Hepatic stellate cell (primary cell): ENCODE data around the gene KANK4.
"Not testable (repeated sequence)": the region's sequence is repeated elsewhere in the genome, so short reads cannot be mapped to it uniquely, and the experiment has no call there.

Source experiments
- DNase-seq: peaks from one replicate; pipeline ENCODE4 v3.0.0; 2011; ENCODE audit warnings: low spot score

KANK4 gene

GRCh38 chr1:62235576-62235975, 83.7 kb downstream of the KANK4 start:
- no peak for DNase-seq

GRCh38 chr1:62234688-62235087, 84.5 kb downstream of the KANK4 start:
- DNase-seq = no peak

- no peak for DNase-seq
These were observed 85.2 kb downstream of the KANK4 start for GRCh38 chr1:62233926-62234450.

- no peak for DNase-seq
These were observed 86.4 kb downstream of the KANK4 start for GRCh38 chr1:62232871-62233278.

- DNase-seq = no peak
These were observed 88.5 kb downstream of the KANK4 start for GRCh38 chr1:62230718-62231117.

- no peak for DNase-seq
These were observed 89.3 kb downstream of the KANK4 start for GRCh38 chr1:62229932-62230331.

GRCh38 chr1:62229468-62229867, 89.8 kb downstream of the KANK4 start:
- no peak for DNase-seq

GRCh38 chr1:62228883-62229187, 90.4 kb downstream of the KANK4 start:
- no peak for DNase-seq

- no peak for DNase-seq
These were observed 90.9 kb downstream of the KANK4 start for GRCh38 chr1:62228136-62228882.

- no peak for DNase-seq
These were observed 91.7 kb downstream of the KANK4 start for GRCh38 chr1:62227496-62227895.

- DNase-seq = no peak
These were observed 95.1 kb downstream of the KANK4 start for GRCh38 chr1:62224182-62224581.

GRCh38 chr1:62222321-62222720, 96.9 kb downstream of the KANK4 start:
- DNase-seq = no peak

GRCh38 chr1:62221171-62221570, 98.1 kb downstream of the KANK4 start:
- no peak for DNase-seq

GRCh38 chr1:62220456-62220855, 98.8 kb downstream of the KANK4 start:
- DNase-seq = not testable (repeated sequence)

- no peak for DNase-seq
These were observed 100.6 kb downstream of the KANK4 start for GRCh38 chr1:62218604-62219003.

GRCh38 chr1:62213075-62213914, 105.9 kb downstream of the KANK4 start:
- DNase-seq = no peak

- DNase-seq = no peak
These were observed 106.8 kb downstream of the KANK4 start for GRCh38 chr1:62212411-62212810.

GRCh38 chr1:62210960-62211359, 108.3 kb downstream of the KANK4 start:
- no peak for DNase-seq

GRCh38 chr1:62209931-62210595, 109.2 kb downstream of the KANK4 start:
- no peak for DNase-seq

- DNase-seq = no peak
These were observed 110.3 kb downstream of the KANK4 start for GRCh38 chr1:62208970-62209369.

- no peak for DNase-seq
These were observed 111.1 kb downstream of the KANK4 start for GRCh38 chr1:62208087-62208486.

- DNase-seq = no peak
These were observed 112.0 kb downstream of the KANK4 start for GRCh38 chr1:62207187-62207586.

GRCh38 chr1:62198781-62199125, 120.5 kb downstream of the KANK4 start:
- DNase-seq = no peak
